Renal cortex interstitium (tissue), 11 donors: ENCODE measurements around the gene ARL16. TPM values are rescaled to one million over a fixed set of nuclear protein-coding genes. Genes with fewer than 3 reads are reported as not detected.

Experiments used
- DNase-seq, 11 donors: peaks; one replicate each; pipeline ENCODE4 v3.0.0-alpha.2; 2013; ENCODE audit warnings: low read depth in 9 of 11, low spot score in 4 of 11; ENCODE audit errors: extremely low read depth in 1 of 11
- polyA plus RNA-seq, 3 donors: library from polyadenylated mRNA; unstranded; fragments of 120-200 nt; gene quantifications; one replicate each; pipeline ENCODE4 v1.2.1, GENCODE V29; 2013; ENCODE audit not compliant: insufficient read length in 3 of 3

The ARL16 gene
- polyA plus RNA-seq, 3 donors = 46.4 to 53.3 (median 50.0) TPM

- no peak for DNase-seq
Observed at GRCh38 chr17:81635431-81635830, 48.2 kb downstream of the ARL16 start.

GRCh38 chr17:81631482-81631881, 52.1 kb downstream of the ARL16 start:
- no peak for DNase-seq

Other genes with a start within 250 kb of the ARL16 start
- 1,000 to 10,000 TPM; 2,933 to 3,390 (median 3,165) TPM for gene ACTG1, start 171.0 kb downstream of the ARL16 start, polyA plus RNA-seq
- 1 to 10 TPM; 1.2 to 2.4 (median 1.6) TPM for gene FSCN2, start 155.4 kb downstream of the ARL16 start, polyA plus RNA-seq
- 10 to 100 TPM; 16.5 to 34.0 (median 27.0) TPM for gene FAAP100, start 131.4 kb downstream of the ARL16 start, polyA plus RNA-seq
- 10 to 100 TPM; 53.8 to 73.2 (median 54.3) TPM for gene NPLOC4, start 46.7 kb downstream of the ARL16 start, polyA plus RNA-seq
- 1 to 10 TPM; 1.5 to 6.6 (median 3.9) TPM for gene TSPAN10, start 46.6 kb downstream of the ARL16 start, polyA plus RNA-seq
- 10 to 100 TPM; 10.0 to 12.1 (median 10.2) TPM for gene PDE6G, start 27.3 kb downstream of the ARL16 start, polyA plus RNA-seq
- gene OXLD1, start 17.2 kb downstream of the ARL16 start, polyA plus RNA-seq = 10 to 100 TPM; 12.5 to 22.3 (median 17.8) TPM
- 10 to 100 TPM; 10.8 to 17.7 (median 14.8) TPM for gene CCDC137, start 17.1 kb downstream of the ARL16 start, polyA plus RNA-seq
- gene HGS, start 214 bp upstream of the ARL16 start, polyA plus RNA-seq = 100 to 1,000 TPM in 2 of 3 donors, 10 to 100 TPM in 1; 87.7 to 111 (median 107) TPM
- gene MRPL12, start 19.6 kb upstream of the ARL16 start, polyA plus RNA-seq = 10 to 100 TPM; 40.1 to 60.5 (median 45.7) TPM
- gene SLC25A10, start 28.5 kb upstream of the ARL16 start, polyA plus RNA-seq = 10 to 100 TPM; 11.5 to 19.3 (median 18.9) TPM
- 10 to 100 TPM in 2 of 3 donors, 1 to 10 TPM in 1; 7.1 to 17.7 (median 12.5) TPM for gene GCGR, start 120.4 kb upstream of the ARL16 start, polyA plus RNA-seq
- gene MCRIP1, start 149.5 kb upstream of the ARL16 start, polyA plus RNA-seq = 100 to 1,000 TPM in 2 of 3 donors, 10 to 100 TPM in 1; 61.8 to 109 (median 107) TPM
- gene PPP1R27, start 151.3 kb upstream of the ARL16 start, polyA plus RNA-seq = under 1 TPM; 0.12 to 0.45 (median 0.17) TPM
- gene P4HB, start 176.7 kb upstream of the ARL16 start, polyA plus RNA-seq = 100 to 1,000 TPM; 401 to 475 (median 404) TPM
- gene ARHGDIA, start 187.5 kb upstream of the ARL16 start, polyA plus RNA-seq = 100 to 1,000 TPM; 145 to 242 (median 217) TPM
- 10 to 100 TPM; 66.5 to 99.3 (median 76.1) TPM for gene ALYREF, start 207.8 kb upstream of the ARL16 start, polyA plus RNA-seq
- 100 to 1,000 TPM in 1 of 3 donors, 10 to 100 TPM in 2; 63.8 to 110 (median 93.7) TPM for gene ANAPC11, start 207.9 kb upstream of the ARL16 start, polyA plus RNA-seq
- 1 to 10 TPM in 1 of 3 donors, under 1 TPM in 2; 0.93 to 1.4 (median 0.97) TPM for gene NPB, start 218.4 kb upstream of the ARL16 start, polyA plus RNA-seq
- gene PCYT2, start 227.6 kb upstream of the ARL16 start, polyA plus RNA-seq = 10 to 100 TPM; 40.1 to 48.5 (median 45.5) TPM
- 10 to 100 TPM; 11.0 to 21.1 (median 14.1) TPM for gene SIRT7, start 234.4 kb upstream of the ARL16 start, polyA plus RNA-seq
- 10 to 100 TPM; 12.4 to 14.8 (median 13.8) TPM for gene MAFG, start 243.9 kb upstream of the ARL16 start, polyA plus RNA-seq